Endothelial cell of umbilical vein (primary cell): ENCODE results near the gene PRKCB. TPM values are rescaled to one million over a fixed set of nuclear protein-coding genes. Genes with fewer than 3 reads are reported as not detected.

Experiments
- BruUV-seq: library from RNA; stranded (reverse); fragments of 400-500 nt; replicated peaks from 2 replicates; lab custom pipeline; 2021; lab: Mats Ljungman, UMichigan
- CTCF ChIA-PET: fragments of 300-600, 350-600 bp; sonication (Branson Sonifier 250); formaldehyde crosslinking; loops from one replicate; lab custom pipeline; 2021; ENCODE audit warnings: antibody characterized with exemption, inconsistent platforms; lab: Charles Lee
- POLR2A ChIA-PET: fragments of 300-600, 350-600 bp; sonication (Branson Sonifier 250); formaldehyde crosslinking; loops from one replicate; lab custom pipeline; 2021; ENCODE audit warnings: antibody characterized with exemption, inconsistent platforms; lab: Charles Lee
- DNase-seq: peaks from one replicate; pipeline ENCODE4 v3.0.0-alpha.2; 2011; ENCODE audit warnings: low read depth, low spot score
- FAIRE-seq: peaks from 2 replicates; lab custom pipeline; 2011; peaks lifted over from hg19 to GRCh38; lab: Jason Lieb, UNC
- H2AFZ ChIP-seq: 2 replicates; pipeline ENCODE4 v1.6.0; 2012; ENCODE audit warnings: low read depth, low read length, control low read depth, inconsistent platforms
- H3K27ac ChIP-seq: 2 replicates; pipeline ENCODE4 v1.5.1; 2011; ENCODE audit warnings: low read depth, mild to moderate bottlenecking, control low read depth, low read length, moderate library complexity; ENCODE audit not compliant: insufficient read depth
- H3K27me3 ChIP-seq, 2 experiments: 2 replicates each; pipeline versions ENCODE4 v1.6.0 to v1.6.1; 2011; ENCODE audit warnings: low read length in 2 of 2, mixed read lengths in 1 of 2; ENCODE audit not compliant: control insufficient read depth in 2 of 2, insufficient read depth in 2 of 2
- H3K36me3 ChIP-seq, 2 experiments: 2 replicates in 1 of 2; 3 replicates in 1 of 2; pipeline ENCODE4 v1.5.1; 2011; ENCODE audit warnings: low read length in 2 of 2, mild to moderate bottlenecking in 1 of 2, moderate library complexity in 1 of 2; ENCODE audit not compliant: control insufficient read depth in 2 of 2, insufficient read depth in 2 of 2; ENCODE audit errors: extremely low read depth in 1 of 2
- H3K4me1 ChIP-seq: 3 replicates; pipeline ENCODE4 v1.5.1; 2011; ENCODE audit warnings: mild to moderate bottlenecking, low read length; ENCODE audit not compliant: control insufficient read depth, insufficient read depth; ENCODE audit errors: extremely low read depth
- H3K4me2 ChIP-seq: 2 replicates; pipeline ENCODE4 v1.6.1; 2011; ENCODE audit warnings: low read length, control low read depth, mixed read lengths; ENCODE audit not compliant: insufficient read depth
- H3K4me3 ChIP-seq, 3 experiments: fragments of 200-600 bp in 1 of 3; sonication (generic), shearing (Covaris generic) in 1 of 3; replicated peaks in 1 of 3; 2 replicates each; pipeline ENCODE4 v1.5.1; 2011 to 2016; ENCODE audit warnings: control low read depth in 3 of 3, low read length in 3 of 3, mild to moderate bottlenecking in 2 of 3, inconsistent platforms in 1 of 3, low read depth in 1 of 3, moderate library complexity in 1 of 3; ENCODE audit not compliant: insufficient read depth in 1 of 3
- H3K79me2 ChIP-seq: 2 replicates; pipeline ENCODE4 v1.6.0; 2012; ENCODE audit warnings: low read length, inconsistent platforms; ENCODE audit not compliant: control insufficient read depth, insufficient read depth
- H3K9ac ChIP-seq: replicated peaks from 2 replicates; pipeline ENCODE3; 2011; ENCODE audit warnings: low read length, control low read depth; ENCODE audit not compliant: insufficient read depth; ENCODE audit errors: extremely low read depth
- H3K9me1 ChIP-seq: replicated peaks from 3 replicates; pipeline ENCODE4 v1.6.0; 2011; ENCODE audit warnings: mild to moderate bottlenecking, low read length; ENCODE audit not compliant: control insufficient read depth, insufficient read depth; ENCODE audit errors: extremely low read depth
- H3K9me3 ChIP-seq: replicated peaks from 2 replicates; pipeline ENCODE4 v1.5.1; 2012; ENCODE audit warnings: low read length, inconsistent platforms; ENCODE audit not compliant: control insufficient read depth, insufficient read depth
- H4K20me1 ChIP-seq: replicated peaks from 2 replicates; pipeline ENCODE3; 2011; ENCODE audit warnings: mild to moderate bottlenecking, low read length; ENCODE audit not compliant: control insufficient read depth, insufficient read depth; ENCODE audit errors: extremely low read depth
- CTCF ChIP-seq, 2 donors: IDR thresholded peaks; 1 replicate in 1 of 2; 2 replicates in 1 of 2; pipeline ENCODE4 v1.5.1; 2011; ENCODE audit warnings: low read length in 2 of 2, mild to moderate bottlenecking in 2 of 2, moderate library complexity in 2 of 2, control low read depth in 1 of 2, inconsistent platforms in 1 of 2, low read depth in 1 of 2; ENCODE audit not compliant: insufficient read depth in 1 of 2; ENCODE audit errors: extremely low read depth in 1 of 2
- EZH2 ChIP-seq: IDR thresholded peaks from 2 replicates; pipeline ENCODE4 v1.6.1; 2012; ENCODE audit warnings: borderline replicate concordance, low read depth, mild to moderate bottlenecking, moderate library complexity, low read length, inconsistent platforms; ENCODE audit not compliant: severe bottlenecking
- FOS ChIP-seq: IDR thresholded peaks from 2 replicates; pipeline ENCODE4 v1.6.1; 2011; ENCODE audit warnings: mild to moderate bottlenecking, low read length, moderate library complexity, borderline replicate concordance; ENCODE audit not compliant: insufficient read depth
- GATA2 ChIP-seq: IDR thresholded peaks from 2 replicates; pipeline ENCODE4 v1.7.0; 2011; ENCODE audit warnings: low read depth, mild to moderate bottlenecking, moderate library complexity, mixed read lengths, low read length; ENCODE audit not compliant: insufficient read length, insufficient read depth
- JUN ChIP-seq: IDR thresholded peaks from 2 replicates; pipeline ENCODE4 v1.6.1; 2011; ENCODE audit warnings: borderline replicate concordance, low read depth; ENCODE audit not compliant: insufficient read length, insufficient read depth
- MAX ChIP-seq: IDR thresholded peaks from 2 replicates; pipeline ENCODE4 v1.6.1; 2011; ENCODE audit not compliant: insufficient read depth, insufficient read length
- MYC ChIP-seq: IDR thresholded peaks from one replicate; pipeline ENCODE4 v1.6.1; 2011; ENCODE audit warnings: mild to moderate bottlenecking, low read depth, low read length
- POLR2A ChIP-seq: IDR thresholded peaks from 2 replicates; pipeline ENCODE4 v1.6.1; 2012; ENCODE audit warnings: low read depth, mild to moderate bottlenecking, control low read depth, low read length
- POLR2AphosphoS5 ChIP-seq: IDR thresholded peaks from 2 replicates; pipeline ENCODE4 v1.6.1; 2012; ENCODE audit warnings: low read depth, mild to moderate bottlenecking, control low read depth, low read length, moderate library complexity; ENCODE audit not compliant: insufficient read depth
- dilution Hi-C: fragments of 300-500 bp; cut with MboI; formaldehyde crosslinking; loops from one replicate; pipeline ENCODE4 v1.15.0; 2019; ENCODE audit warnings: low sequenced_read_pairs; ENCODE audit not compliant: extremely low pct_ligation_motif_present
- intact Hi-C: fragments of 100-400 bp; cut with micrococcal nuclease; formaldehyde crosslinking; loops from one replicate; pipeline ENCODE4 v1.10.0; 2022
- polyA plus RNA-seq, 4 experiments: library from polyadenylated mRNA; depleted of rRNA in 3 of 4; stranded (reverse) in 3 of 4; unstranded in 1 of 4; fragments of >200 nt; gene quantifications; 2 replicates each; pipeline versions ENCODE4 v1.2.1 to v1.2.3, GENCODE V29; 2011 to 2012; ENCODE audit warnings: missing spikeins in 1 of 4
- total RNA-seq: library from RNA; stranded (reverse); gene quantifications from 2 replicates; pipeline ENCODE4 v1.2.3, GENCODE V29; 2021

The PRKCB gene
- total and polyA plus RNA-seq, 2 donors (not counting 3 experiments of a cell fraction or from before 2014, with no cell fraction given), result 0.01 TPM; not detected in 1

DNA sequence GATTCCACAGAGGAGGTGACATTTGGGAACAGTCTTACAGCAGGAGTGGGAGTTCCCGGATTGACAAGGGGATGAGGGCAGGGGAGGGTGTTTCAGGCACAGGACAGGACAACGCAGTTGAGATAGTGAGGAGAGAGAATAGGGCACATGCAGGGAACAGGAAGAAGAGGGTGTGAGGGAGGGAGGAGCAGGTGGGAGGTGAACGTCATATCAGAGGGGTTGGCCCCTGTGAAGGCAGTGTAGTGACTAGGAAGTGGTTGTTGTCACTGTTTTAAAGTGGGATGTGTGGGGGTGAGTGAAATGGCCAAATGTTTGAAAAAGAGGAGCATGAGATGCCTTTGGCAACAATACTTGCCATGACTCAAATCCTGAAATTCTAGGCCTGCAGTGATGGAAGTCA is 12.2 kb downstream of the PRKCB start:
- BruUV-seq, result no TSS peak
- no peaks in the 10 kb centered on the region for H3K79me2 ChIP-seq
- FAIRE-seq (no peak), DNase-seq (no peak)
- H3K27ac ChIP-seq, result no peak overlapping the region
- H3K4me2 ChIP-seq, result no peak overlapping the region
- no peak overlapping the region for H2AFZ ChIP-seq
- TF ChIP-seq EZH2 (no peak), FOS (no peak), CTCF (IDR thresholded peaks at IDR 0.05; ENCODE audit: extremely low read depth in 1 of 2, insufficient read depth in 1 of 2, low read depth in 1 of 2, low read length in 2 of 2) (no peak), GATA2 (no peak), JUN (no peak), POLR2A (no peak), MYC (no peak), MAX (no peak), POLR2AphosphoS5 (no peak)
- H3K27me3 ChIP-seq, result no peaks in the 10 kb centered on the region
- H4K20me1 ChIP-seq, result no peaks in the 10 kb centered on the region
- dilution Hi-C loops, result no loop called here
- H3K4me3 ChIP-seq, result no peak overlapping the region
- H3K9ac ChIP-seq, result no peak overlapping the region
- no peaks in the 10 kb centered on the region for H3K4me1 ChIP-seq
- no peaks in the 10 kb centered on the region for H3K9me1 ChIP-seq
- ChIA-PET CTCF (no interaction called here), POLR2A (no interaction called here)
- no peaks in the 10 kb centered on the region for H3K36me3 ChIP-seq
- intact Hi-C loops, result no loop called here
- no peaks in the 10 kb centered on the region for H3K9me3 ChIP-seq
